HG03139 (cell line): ENCODE measurements around the gene TRUB2.

Experiments
- ATAC-seq: cut with Tn5 transposase; IDR thresholded peaks from one replicate; pipeline ENCODE4 v1.9.1; 2021; ENCODE audit not compliant: unreplicated experiment

The TRUB2 gene

GRCh38 chr9:128271112-128271511 is 51.1 kb downstream of the TRUB2 start:
- ATAC-seq, result no peak

GRCh38 chr9:128266868-128267590 is 55.2 kb downstream of the TRUB2 start:
- ATAC-seq, result no peak

GRCh38 chr9:128265348-128265847 is 56.8 kb downstream of the TRUB2 start:
- ATAC-seq, result no peak

- no peak for ATAC-seq
Measured at GRCh38 chr9:128262687-128263086, 59.6 kb downstream of the TRUB2 start.

- no peak for ATAC-seq
Measured at GRCh38 chr9:128260340-128260739, 61.9 kb downstream of the TRUB2 start.

- ATAC-seq, result no peak
Measured at GRCh38 chr9:128259156-128259555, 63.1 kb downstream of the TRUB2 start.

GRCh38 chr9:128258326-128258725 is 63.9 kb downstream of the TRUB2 start:
- no peak for ATAC-seq

GRCh38 chr9:128257907-128258306 is 64.3 kb downstream of the TRUB2 start:
- ATAC-seq, result no peak

- no peak for ATAC-seq
Measured at GRCh38 chr9:128257086-128257825, 65.0 kb downstream of the TRUB2 start.
